SK-N-SH (cell line): ENCODE measurements around the gene ZSWIM3. TPM values are rescaled to one million over a fixed set of nuclear protein-coding genes. Genes with fewer than 3 reads are reported as not detected.
A peak's percentile ranks its signal among the peaks of the same experiment; 100 is the strongest.

Experiments used
- CTCF ChIA-PET: fragments of 300-600, 350-600 bp; formaldehyde crosslinking; extraction: SDS; loops from one replicate; lab custom pipeline; 2021; lab: Yijun Ruan, JAX
- POLR2A ChIA-PET: fragments of 350-600 bp; sonication (Branson Sonifier 250); formaldehyde crosslinking; extraction: SDS; loops from one replicate; lab custom pipeline; 2020; ENCODE audit warnings: antibody characterized with exemption, inconsistent platforms; lab: Yijun Ruan, JAX
- DNase-seq: peaks from one replicate; pipeline ENCODE4 v3.0.0; 2012
- H2AFZ ChIP-seq: fragments of 200-600 bp; sonication (generic); 2 replicates; pipeline ENCODE4 v1.8.1; 2016; ENCODE audit warnings: antibody characterized with exemption, mild to moderate bottlenecking, low read depth
- H3F3A ChIP-seq: fragments of 200-600 bp; sonication (generic); replicated peaks from 2 replicates; pipeline ENCODE3; 2016; ENCODE audit warnings: antibody characterized with exemption, mild to moderate bottlenecking; ENCODE audit not compliant: insufficient read depth
- H3K27ac ChIP-seq, 2 experiments: fragments of 200-500 bp in 1 of 2; fragments of 200-600 bp in 1 of 2; sonication (Bioruptor generic) in 1 of 2; sonication (generic), shearing (Covaris generic) in 1 of 2; 2 replicates each; pipeline versions ENCODE4 v1.5.1 to v1.6.1; 2014 to 2016; ENCODE audit warnings: low read depth in 2 of 2, inconsistent platforms in 1 of 2, low read length in 1 of 2, mild to moderate bottlenecking in 1 of 2, mixed read lengths in 1 of 2
- H3K27me3 ChIP-seq: fragments of 200-600 bp; sonication (generic), shearing (Covaris generic); 2 replicates; pipeline ENCODE4 v1.6.1; 2016; ENCODE audit warnings: mixed run types; ENCODE audit not compliant: insufficient read depth
- H3K36me3 ChIP-seq, 2 experiments: fragments of 200-500 bp in 1 of 2; fragments of 200-600 bp in 1 of 2; sonication (Bioruptor generic) in 1 of 2; sonication (generic) in 1 of 2; replicated peaks in 1 of 2; 2 replicates each; pipeline versions ENCODE3 to v1.5.1; 2014 to 2016; ENCODE audit warnings: low read length in 1 of 2, mild to moderate bottlenecking in 1 of 2; ENCODE audit not compliant: insufficient read depth in 2 of 2, control insufficient read depth in 1 of 2
- H3K4me1 ChIP-seq, 2 experiments: fragments of 200-500 bp in 1 of 2; fragments of 200-600 bp in 1 of 2; sonication (Bioruptor generic) in 1 of 2; sonication (generic), shearing (Covaris generic) in 1 of 2; 2 replicates each; pipeline versions ENCODE4 v1.5.1 to v1.6.1; 2014 to 2016; ENCODE audit warnings: low read depth in 1 of 2, low read length in 1 of 2, mixed run types in 1 of 2; ENCODE audit not compliant: insufficient read depth in 2 of 2, control insufficient read depth in 1 of 2
- H3K4me2 ChIP-seq: fragments of 200-600 bp; sonication (generic), shearing (Covaris generic); 2 replicates; pipeline ENCODE4 v1.6.1; 2017; ENCODE audit warnings: mixed run types
- H3K4me3 ChIP-seq, 2 experiments: fragments of 200-500 bp in 1 of 2; fragments of 200-600 bp in 1 of 2; sonication (Bioruptor generic) in 1 of 2; sonication (generic), shearing (Covaris generic) in 1 of 2; 2 replicates each; pipeline versions ENCODE4 v1.5.1 to v1.8.1; 2014 to 2016; ENCODE audit warnings: low read depth in 2 of 2, inconsistent platforms in 1 of 2, low read length in 1 of 2, mild to moderate bottlenecking in 1 of 2, mixed read lengths in 1 of 2, moderate library complexity in 1 of 2
- H3K79me2 ChIP-seq: fragments of 200-600 bp; sonication (generic); 2 replicates; pipeline ENCODE4 v1.8.1; 2017; ENCODE audit warnings: mild to moderate bottlenecking; ENCODE audit not compliant: insufficient read depth
- H3K9ac ChIP-seq: fragments of 200-600 bp; sonication (generic); 2 replicates; pipeline ENCODE4 v1.6.1; 2017; ENCODE audit warnings: mixed run types
- H3K9me2 ChIP-seq: fragments of 200-600 bp; sonication (generic); 2 replicates; pipeline ENCODE4 v1.6.1; 2017; ENCODE audit warnings: mixed run types
- H3K9me3 ChIP-seq: fragments of 200-600 bp; sonication (generic); 2 replicates; pipeline ENCODE4 v1.6.1; 2017; ENCODE audit warnings: mixed run types, mild to moderate bottlenecking, moderate library complexity
- H4K20me1 ChIP-seq: fragments of 200-600 bp; sonication (generic); 2 replicates; pipeline ENCODE4 v1.6.1; 2017; ENCODE audit warnings: mild to moderate bottlenecking, mixed run types; ENCODE audit not compliant: insufficient read depth
- ELF1 ChIP-seq: IDR thresholded peaks from 2 replicates; pipeline ENCODE4 v1.4.0; 2012
- EZH2phosphoT487 ChIP-seq: fragments of 200-600 bp; sonication (generic); IDR thresholded peaks from 2 replicates; pipeline ENCODE4 v1.6.1; 2017; ENCODE audit warnings: low read depth, mixed run types, mild to moderate bottlenecking, antibody characterized with exemption, moderate library complexity, borderline replicate concordance
- FOSL2 ChIP-seq: IDR thresholded peaks from 2 replicates; pipeline ENCODE4 v1.4.0; 2012; ENCODE audit warnings: low read depth, mild to moderate bottlenecking, moderate library complexity, borderline replicate concordance
- JUND ChIP-seq: IDR thresholded peaks from 2 replicates; pipeline ENCODE4 v1.4.0; 2012
- NFIC ChIP-seq: IDR thresholded peaks from 2 replicates; pipeline ENCODE4 v1.4.0; 2012; ENCODE audit warnings: borderline replicate concordance
- REST ChIP-seq: IDR thresholded peaks from 2 replicates; pipeline ENCODE4 v1.6.1; 2012; ENCODE audit warnings: mild to moderate bottlenecking, low read depth, low read length, moderate library complexity
- RFX5 ChIP-seq: IDR thresholded peaks from 2 replicates; pipeline ENCODE4 v1.6.1; 2012; ENCODE audit warnings: mild to moderate bottlenecking, improper control_type of control experiment, low read length
- USF1 ChIP-seq: IDR thresholded peaks from 2 replicates; pipeline ENCODE4 v1.4.0; 2012; ENCODE audit warnings: low read depth, borderline replicate concordance
- WGBS: methylation state at CpG from one replicate; pipeline ENCODE4 v1.1.6; 2017; ENCODE audit warnings: low lambda C conversion rate; 5-methylcytosine and 5-hydroxymethylcytosine counted together
- polyA plus RNA-seq, 3 experiments: library from polyadenylated mRNA; depleted of rRNA; stranded (reverse); fragments of >200 nt; gene quantifications; 2 replicates each; pipeline ENCODE4 v1.2.3, GENCODE V29; 2012
- TF ChIP-seq, protein P1 (sequence below): IDR thresholded peaks from 2 replicates; pipeline ENCODE4 v1.4.0; 2012; ENCODE audit warnings: low read depth, borderline replicate concordance

The ZSWIM3 gene
- polyA plus RNA-seq, 1 of the 3 experiments (the other 2 are of a cell fraction): 2.3 TPM

DNA sequence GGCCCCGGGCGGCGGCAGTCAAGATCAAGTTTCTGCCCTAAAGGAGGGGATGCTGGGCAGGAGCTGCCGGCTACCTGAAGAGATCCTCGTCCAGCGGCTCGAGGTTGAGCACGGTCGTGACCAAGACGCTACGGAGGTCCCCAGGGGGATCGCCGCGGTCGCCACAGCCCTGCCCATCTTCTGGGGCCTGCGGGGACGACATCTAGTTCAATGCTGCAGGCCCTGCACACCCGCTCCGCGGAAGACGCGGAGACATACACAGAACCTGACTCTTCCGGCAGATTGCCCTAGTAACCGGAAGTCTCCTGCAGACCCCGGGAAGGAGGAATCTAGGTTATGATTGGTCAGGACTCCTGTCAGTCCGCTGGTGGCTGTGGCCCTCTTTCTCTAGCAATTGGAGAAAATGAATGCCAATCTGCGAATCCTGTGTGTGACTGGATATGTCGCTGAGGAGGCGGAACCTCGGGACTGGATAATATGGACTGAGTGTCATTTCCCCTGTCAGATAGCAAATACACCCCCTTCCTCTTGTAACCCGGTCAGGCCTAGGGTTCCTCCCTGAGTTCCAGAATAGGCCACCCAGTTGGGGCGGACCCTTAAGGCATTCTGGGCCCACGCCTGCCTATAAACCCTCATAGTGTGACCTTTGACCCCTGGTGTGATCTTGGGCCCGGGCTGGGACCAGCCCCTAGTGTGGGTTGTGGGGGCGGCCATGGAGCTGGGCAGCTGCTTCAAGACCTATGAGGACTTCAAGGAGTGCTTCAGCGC, at the start of gene ZSWIM3, which contains the start of gene ACOT8 (continued):
- no peak for TF ChIP-seq RFX5
- no peak for TF ChIP-seq EZH2phosphoT487
- TF ChIP-seq REST: no peak
- TF ChIP-seq, protein P1, sequence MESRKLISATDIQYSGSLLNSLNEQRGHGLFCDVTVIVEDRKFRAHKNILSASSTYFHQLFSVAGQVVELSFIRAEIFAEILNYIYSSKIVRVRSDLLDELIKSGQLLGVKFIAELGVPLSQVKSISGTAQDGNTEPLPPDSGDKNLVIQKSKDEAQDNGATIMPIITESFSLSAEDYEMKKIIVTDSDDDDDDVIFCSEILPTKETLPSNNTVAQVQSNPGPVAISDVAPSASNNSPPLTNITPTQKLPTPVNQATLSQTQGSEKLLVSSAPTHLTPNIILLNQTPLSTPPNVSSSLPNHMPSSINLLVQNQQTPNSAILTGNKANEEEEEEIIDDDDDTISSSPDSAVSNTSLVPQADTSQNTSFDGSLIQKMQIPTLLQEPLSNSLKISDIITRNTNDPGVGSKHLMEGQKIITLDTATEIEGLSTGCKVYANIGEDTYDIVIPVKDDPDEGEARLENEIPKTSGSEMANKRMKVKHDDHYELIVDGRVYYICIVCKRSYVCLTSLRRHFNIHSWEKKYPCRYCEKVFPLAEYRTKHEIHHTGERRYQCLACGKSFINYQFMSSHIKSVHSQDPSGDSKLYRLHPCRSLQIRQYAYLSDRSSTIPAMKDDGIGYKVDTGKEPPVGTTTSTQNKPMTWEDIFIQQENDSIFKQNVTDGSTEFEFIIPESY: peak; percentile 80
- TF ChIP-seq JUND: no peak; the same call in 1 of the 2 replicates
- TF ChIP-seq, all 33 proteins: peak for 13

DNA sequence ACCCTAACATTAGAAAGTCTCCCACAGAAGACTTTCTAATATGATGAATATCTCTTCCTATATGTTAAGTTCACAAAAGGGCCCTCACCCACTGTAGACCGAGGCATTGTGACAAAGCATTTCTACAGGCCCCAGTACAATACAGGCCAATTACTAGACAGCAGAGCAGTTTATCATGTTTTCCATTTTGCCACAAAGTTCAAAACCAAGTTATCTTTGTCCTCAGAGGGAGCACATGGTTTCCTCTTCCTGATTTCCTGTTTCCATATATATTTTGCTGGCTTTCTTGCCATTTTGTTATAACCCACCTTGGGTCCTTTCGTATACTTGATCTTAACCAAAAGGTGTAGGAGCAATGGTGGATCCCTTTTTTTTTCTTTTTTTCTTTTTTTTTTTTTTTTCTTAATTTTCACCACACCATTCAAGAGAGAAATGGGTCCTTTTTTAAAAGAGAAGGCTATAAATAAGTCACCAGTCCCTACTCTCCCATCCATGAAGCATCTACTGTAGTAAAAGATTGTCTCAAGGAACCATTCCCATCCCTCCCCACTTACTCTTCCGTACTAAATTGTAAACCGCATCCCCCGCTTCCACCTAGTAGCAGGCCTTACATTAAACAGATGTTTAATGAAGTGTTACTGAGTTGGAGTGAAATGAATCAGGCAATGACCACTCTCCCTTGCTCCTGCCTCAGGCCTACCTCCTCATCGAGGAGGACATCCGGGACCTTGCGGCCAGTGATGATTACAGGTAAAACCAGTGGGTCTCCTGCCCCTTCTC, 47.0 kb upstream of the ZSWIM3 start:
- peaks cover 28% of the 10 kb centered on the region for H3K79me2 ChIP-seq
- no peak overlapping the region for H3K27ac ChIP-seq
- H3F3A ChIP-seq: peaks cover 4% of the 10 kb centered on the region
- no peak overlapping the region for H3K9ac ChIP-seq
- H4K20me1 ChIP-seq: no peaks in the 10 kb centered on the region
- H3K4me1 ChIP-seq: peaks cover 0 to 11% of the 10 kb centered on the region in 2 experiments; a peak in 1 of 4 replicates
- DNase-seq: no peak
- ChIA-PET CTCF (interaction anchor here (2.1 kb wide), 1 partner anchor 11 kb away, joined by 19 read pairs; no protein-coding TSS in a partner anchor), POLR2A (no interaction called here)
- H3K9me2 ChIP-seq: no peaks in the 10 kb centered on the region
- WGBS: over 99% methylated on average over 8 of the region's 8 CpGs
- H3K9me3 ChIP-seq: no peaks in the 10 kb centered on the region
- no peak overlapping the region for H3K4me3 ChIP-seq
- peaks cover 36 to 41% of the 10 kb centered on the region in 2 experiments for H3K36me3 ChIP-seq
- H3K4me2 ChIP-seq: no peak overlapping the region
- H2AFZ ChIP-seq: no peak overlapping the region
- TF ChIP-seq USF1 (no peak), FOSL2 (no peak), NFIC (no peak), ELF1 (no peak)
- H3K27me3 ChIP-seq: no peaks in the 10 kb centered on the region
